Cardiac atrium fibroblast (primary cell): Measurements from ENCODE around the gene SNRNP48. TPM values are rescaled to one million over a fixed set of nuclear protein-coding genes. Genes with fewer than 3 reads are reported as not detected.

Experiments used
- total RNA-seq: library from RNA; depleted of rRNA; stranded (reverse); fragments of >200 nt; gene quantifications from 2 replicates; pipeline ENCODE4 v1.2.3, GENCODE V29; 2015

Gene SNRNP48, protein sequence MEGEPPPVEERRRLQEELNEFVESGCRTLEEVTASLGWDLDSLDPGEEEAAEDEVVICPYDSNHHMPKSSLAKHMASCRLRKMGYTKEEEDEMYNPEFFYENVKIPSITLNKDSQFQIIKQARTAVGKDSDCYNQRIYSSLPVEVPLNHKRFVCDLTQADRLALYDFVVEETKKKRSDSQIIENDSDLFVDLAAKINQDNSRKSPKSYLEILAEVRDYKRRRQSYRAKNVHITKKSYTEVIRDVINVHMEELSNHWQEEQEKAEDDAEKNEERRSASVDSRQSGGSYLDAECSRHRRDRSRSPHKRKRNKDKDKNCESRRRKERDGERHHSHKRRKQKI
- total RNA-seq, result 10.0 and 16.2 TPM in 2 replicates

GRCh38 chr6:7589949-7590917 is at the start of gene SNRNP48:
Gene SNRNP48, plus strand, starts transcription at chr6:7590198. Its CDS starts 60 bp downstream, at chr6:7590258.

GRCh38 chr6:7541175-7542064 is 48.6 kb upstream of the SNRNP48 start, which contains the start of gene DSP:
Gene DSP, plus strand, starts transcription at chr6:7541671. Its CDS starts 245 bp downstream, at chr6:7541916.

Other genes with a start within 250 kb of the SNRNP48 start
- gene CAGE1, start 200.5 kb upstream of the SNRNP48 start, total RNA-seq, result not detected in 2 replicates
- 13.0 and 19.3 TPM in 2 replicates for gene RIOK1, start 200.4 kb upstream of the SNRNP48 start, total RNA-seq
- gene DSP, start 48.5 kb upstream of the SNRNP48 start, total RNA-seq, result 0.36 and 1.5 TPM in 2 replicates
- gene BMP6, start 135.9 kb downstream of the SNRNP48 start, total RNA-seq, result 30.6 and 43.1 TPM in 2 replicates